HG02852 (cell line): ENCODE data around the gene PML.
A peak's percentile ranks its signal among the peaks of the same experiment; 100 is the strongest.

ENCODE experiments used
- ATAC-seq: cut with Tn5 transposase; IDR thresholded peaks from one replicate; pipeline ENCODE4 v1.9.1; 2021; ENCODE audit warnings: mild to moderate bottlenecking, moderate library complexity; ENCODE audit not compliant: unreplicated experiment

Gene PML

DNA sequence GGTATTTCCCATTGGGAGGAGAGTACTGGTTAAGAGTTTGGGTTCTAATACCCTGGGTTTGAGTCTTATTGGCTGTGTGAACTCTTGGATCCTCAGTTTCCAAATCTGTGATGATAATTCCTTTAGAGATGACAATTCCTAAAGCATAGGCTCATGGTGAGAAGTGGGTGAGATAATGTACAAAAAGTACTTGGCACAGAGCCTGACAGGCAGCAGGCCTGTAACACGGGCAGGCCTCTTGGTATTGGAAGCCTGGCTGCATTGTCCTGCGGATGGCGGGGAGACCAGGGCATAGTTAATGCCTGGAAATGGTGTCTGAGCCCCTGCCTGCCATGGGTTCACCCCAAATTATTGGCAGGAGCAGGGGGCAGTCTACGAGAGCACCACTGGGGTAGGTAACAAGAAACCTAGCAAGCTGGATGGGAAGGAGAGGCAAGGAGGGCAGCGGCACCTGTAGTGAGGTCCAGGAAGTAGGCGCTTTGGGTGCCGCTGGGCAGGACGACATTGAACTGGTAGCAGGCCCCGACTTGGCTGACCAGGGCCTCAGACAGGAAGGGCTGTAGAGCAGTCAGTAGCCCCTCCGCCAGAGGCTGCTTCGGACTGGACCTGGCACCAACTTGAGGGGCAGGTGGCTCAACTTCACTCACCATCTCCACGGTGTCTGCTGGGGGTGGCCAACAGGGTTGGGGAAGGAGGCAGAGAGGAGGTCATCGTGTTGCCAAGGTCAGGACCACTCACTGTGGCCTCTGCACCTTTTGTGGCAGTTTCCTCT lies 10.1 kb upstream of the PML start:
- ATAC-seq, result no peak

DNA sequence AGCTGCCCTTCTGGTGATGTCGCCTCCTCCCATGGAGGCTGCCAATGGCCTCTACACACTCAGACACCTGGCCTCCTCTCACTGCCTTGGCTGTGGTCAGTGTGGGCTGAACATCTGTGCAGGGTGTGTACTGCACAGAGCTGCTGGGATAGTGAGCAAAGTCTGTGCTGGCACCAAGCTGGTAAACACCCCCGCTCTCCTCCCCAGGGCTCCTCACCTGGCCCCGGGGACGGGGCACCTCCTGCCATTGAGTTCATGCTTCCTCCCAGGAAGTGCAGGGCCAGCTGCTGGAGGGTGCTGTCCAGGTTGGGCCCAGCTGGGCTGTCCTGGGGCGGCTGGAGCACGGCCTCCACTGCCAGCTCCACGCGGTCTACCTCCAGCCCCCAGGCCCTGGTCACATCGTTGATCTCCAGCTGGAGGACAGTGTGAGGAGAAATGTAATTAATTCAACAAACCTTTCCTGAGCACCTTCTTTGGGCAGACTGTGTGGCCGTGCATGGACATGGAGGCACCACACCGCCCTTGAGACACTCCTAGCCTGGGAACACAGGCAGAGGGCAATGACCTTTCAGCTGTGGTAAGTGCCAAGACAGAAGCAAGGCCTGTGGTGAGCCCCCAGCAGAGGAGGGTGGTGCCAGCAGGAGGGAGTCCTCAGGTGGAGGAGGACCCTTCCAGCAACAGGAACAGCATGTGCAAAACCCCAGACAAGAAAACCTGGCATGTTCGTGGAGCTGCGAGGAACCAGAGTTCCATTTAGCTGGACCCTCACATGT lies 9.2 kb upstream of the PML start:
- ATAC-seq, result no peak

DNA sequence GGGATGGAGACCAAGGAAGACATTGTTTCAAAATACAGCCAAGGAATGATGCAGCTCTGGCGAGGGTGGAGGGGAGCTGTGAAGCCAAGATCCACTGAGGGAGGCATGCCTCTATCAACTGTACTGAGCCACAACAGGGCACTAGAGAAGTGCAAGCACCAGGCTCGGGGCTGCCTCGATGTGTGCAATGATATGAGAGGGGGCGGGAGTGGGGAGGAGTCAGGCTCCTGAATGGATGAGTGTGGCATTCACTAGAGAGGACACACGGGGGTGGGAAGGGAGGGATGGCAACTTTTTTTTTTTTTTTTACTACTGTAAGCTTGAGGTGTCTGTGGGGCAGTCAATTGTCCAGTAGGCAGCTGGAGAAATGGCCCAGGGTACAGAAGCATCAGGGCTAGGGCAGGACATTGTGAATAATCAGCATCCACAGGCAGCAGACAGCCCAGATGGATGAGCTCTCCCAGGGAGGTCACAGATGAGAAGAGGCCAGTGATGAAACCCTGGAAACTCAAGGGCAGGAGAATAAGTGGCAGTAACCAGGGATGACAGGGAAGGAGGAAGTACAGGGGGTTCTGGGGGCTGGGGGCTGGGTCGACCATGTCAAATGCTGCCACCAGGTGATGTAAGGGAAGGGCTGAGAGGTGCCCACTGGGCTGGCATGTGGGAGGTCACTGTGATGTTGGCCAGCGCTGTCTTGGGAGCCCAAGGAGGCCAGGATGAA lies 8.3 kb upstream of the PML start:
- no peak for ATAC-seq

DNA sequence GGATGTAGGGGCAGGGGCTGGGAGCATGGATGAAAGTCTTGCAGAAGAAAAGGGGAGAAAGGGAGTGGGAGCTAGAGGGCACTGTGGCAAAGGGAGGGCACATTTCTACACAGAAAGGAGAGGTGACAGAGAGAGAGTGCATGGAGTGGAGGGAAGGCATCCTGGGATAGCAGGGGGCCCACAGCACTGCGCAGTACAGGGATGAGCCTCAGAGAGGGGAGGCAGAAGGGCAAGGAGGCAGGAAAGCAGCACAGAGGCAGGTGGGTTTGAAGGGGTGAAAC lies 7.8 kb upstream of the PML start:
- no peak for ATAC-seq

DNA sequence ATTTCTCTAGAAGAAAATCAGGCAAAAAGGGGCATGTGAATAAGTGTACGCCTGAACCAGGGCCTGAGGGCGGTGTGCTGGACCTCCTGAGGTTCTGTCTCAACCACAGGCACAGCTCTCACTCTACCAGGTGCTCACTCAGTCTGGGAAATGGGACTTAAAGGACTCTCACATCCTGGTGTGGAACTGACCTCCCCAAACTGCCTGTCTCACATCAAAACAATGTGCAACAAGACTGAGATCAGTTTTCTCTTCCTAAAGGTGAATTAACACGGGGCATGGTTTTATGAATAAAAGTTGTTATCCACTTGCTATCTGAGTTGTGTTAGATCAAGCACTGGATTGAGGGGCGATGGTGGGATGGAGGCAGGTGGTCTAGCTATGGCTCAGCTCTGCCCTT lies 7.3 kb upstream of the PML start:
- ATAC-seq, result no peak

DNA sequence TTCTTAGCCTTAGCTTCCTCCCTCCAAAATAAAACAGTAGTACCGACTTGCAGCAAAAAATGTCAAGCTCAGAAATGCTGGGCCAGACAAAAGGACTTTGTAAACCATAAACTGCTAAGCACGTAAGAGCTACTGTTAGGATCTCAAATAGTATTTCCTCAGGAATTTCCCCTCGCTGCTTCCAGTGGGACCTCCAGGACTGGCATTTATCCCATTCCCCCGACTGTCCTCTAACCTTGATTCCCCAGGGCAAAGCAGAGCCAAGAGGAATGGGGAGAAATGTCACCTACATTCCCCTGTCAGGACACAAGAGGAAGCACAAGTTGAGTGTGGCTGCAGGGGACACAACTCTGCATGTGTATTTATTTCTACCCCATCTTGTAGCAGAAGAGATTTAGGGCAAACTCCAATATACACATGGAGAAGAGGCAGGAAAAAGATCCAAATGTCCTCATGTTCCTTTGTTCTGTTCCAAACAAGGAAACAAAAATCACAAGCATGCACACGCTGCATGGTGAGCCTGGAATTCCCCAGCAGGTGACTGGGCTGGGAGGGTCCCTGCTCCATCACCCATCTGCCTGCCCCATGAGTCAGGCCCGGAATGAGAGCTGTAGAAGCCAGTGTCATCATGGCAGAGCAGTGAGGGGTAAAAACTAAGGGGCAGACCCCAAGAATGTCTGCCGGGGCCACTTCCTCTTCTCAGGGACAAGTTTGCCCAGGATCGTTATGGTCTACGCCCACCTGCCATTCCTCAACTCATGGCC lies 6.7 kb upstream of the PML start:
- no peak for ATAC-seq

DNA sequence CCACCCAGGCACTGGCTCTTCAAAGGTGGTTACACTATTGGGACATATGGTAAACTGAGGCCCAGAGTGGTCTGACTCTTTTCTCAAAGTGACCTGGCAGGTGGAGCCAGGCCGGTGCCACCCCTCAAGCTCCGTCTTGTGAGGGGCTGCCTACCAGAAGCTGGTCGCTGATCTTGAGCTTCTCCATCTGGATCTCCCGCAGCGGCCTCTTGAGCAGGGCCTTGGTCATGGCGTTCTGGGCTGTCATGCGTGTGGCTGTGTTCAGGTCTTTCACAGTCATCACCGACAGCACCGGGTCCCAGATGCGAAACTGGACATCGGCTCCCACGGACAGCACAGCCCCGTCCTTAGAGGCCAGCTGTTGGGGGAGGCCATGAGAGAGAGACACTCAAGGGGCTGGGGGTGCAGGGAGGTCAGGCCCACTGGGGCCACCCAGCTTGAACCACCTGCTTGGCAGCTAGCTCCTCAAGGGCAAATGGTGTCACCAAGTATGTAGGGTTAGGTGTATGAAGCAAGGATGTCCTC lies 6.0 kb upstream of the PML start:
- no peak for ATAC-seq

DNA sequence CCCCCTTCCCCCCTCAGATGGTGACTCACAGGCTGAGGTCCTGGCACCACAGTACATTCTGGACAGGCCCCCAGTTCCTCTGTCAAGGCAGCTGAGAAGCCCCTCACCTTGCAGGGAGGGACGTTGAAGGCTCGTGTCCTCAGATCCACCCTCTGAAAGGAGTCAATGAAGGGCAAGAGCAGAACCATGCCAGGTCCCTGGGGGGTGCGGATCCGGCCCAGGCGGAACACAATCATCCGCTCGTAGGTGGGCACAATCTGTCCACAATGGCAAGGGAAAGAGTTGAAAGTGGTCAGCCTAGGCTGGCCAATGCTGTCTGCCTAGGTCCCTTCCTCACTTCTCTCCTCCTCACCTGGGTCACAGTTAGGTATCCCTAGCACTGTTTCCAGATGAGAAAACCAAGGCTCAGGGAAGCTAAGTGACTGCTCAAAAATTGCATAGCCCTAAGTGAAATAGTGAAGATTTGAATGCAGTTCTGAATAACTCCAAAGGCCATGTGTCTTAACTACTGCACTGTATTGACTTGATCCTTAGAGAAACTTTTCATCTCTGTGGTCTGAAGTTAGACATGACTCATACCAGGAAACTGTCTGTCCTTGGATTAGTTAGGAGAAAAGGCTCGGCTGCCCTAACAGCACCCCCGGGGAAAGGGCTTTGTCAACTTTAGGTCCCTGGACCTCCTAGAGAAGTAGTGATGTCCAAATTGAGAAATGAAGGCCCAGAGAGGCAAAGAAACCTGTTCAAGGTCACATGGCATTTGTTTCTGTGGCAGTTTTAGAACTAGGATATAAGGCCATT lies 5.3 kb upstream of the PML start:
- ATAC-seq, result no peak

DNA sequence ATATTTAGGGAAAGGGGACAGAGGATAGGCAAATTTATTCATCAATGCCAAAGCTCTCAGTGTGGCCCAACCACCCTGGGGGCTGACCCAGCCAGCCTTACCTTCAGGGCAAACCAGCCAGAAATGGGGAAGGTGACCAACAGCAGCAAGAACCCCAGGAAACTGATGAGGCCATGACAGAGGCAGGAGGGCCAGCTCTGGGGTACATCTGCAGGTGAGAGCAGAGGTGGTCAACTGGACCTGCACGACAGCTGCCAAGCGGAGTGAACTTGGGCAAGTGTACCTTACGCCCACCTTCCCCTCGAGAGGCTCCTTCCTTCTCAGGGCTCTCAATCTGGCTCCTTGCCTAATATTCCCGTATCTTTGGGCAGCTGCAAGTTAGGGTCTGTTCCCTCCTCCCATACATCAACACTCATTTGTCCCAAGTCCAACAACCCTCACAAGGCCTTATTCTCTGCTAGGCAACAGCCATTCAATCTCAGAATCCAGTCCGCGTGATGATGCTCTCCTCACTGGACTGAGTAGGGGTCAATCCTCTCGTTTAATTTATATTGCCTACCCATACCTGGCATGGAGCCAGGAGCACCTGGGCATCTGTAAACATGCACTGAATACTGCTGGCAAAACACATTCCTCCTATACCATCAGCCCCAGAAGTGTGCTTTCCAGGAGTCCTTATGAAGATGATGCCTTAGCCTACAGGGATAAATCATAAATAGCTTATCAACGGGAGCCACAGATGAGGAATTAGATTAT lies 4.1 kb upstream of the PML start:
- no peak for ATAC-seq

DNA sequence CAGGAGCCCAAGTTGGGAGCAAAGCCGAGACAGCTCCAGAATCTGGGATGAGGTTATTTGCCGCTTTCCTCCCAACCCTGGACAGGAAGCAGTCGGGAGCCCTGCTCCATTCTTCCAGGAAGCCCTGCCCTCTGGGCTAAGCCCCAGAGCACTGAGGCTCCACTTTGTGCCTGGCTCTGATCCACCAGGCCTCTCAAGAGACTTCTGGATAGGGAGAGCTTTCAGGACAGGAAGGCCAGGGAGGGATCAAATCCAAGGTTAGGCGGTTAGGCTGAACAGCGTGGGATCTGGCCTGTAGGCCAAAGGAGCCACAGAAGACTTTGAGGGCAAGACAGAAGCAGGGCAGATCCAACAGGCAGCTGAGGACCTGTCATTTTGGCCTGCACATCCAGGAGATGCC lies 3.3 kb upstream of the PML start:
- no peak for ATAC-seq

DNA sequence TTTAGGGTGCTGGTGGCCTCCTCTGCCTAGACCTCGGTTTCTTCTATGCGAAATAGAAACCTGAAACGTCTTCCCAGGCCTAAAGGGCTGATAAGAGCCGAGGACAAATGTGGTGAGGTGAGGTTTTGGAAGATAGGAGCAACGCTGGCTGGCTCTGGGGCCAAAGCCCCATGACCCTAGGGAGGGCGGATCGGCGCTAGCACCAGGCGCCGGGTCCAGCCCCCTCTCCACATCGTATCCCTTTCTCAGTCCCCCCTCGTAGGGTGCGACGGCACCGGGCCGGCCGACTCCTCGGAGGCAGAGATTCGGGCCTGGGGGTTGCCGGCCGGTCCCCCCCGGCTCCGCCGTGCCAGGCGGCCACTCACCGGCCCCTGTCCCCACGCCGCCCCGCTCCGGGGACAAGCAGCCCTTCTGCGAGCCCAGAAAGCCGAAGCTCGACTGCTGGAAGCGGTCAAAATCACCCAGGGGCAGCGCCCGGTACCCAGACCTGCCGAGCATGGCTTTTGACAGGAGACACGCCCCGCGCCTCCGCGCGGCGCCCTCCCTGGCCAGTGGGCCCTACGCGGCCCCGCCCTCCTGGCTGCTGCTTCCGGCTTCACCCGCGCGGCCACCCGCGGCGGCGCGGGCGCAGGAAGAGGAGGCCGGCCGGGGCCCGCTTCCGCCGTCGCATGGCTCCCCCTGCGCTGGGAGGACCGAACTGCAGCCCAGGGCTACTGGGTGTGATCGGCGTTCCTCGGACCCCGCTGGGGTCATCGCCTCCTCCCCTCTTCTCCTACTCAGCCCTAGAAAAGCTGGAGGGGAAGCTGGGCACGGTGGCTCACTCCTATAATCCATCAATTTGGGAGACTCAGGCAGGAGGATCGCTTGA lies 2.6 kb upstream of the PML start, which contains the start of gene STOML1:
Gene STOML1 (minus strand): TSS at position 570 of the 868 bp plus-strand sequence. CDS start 72 bp downstream, at position 498.
- ATAC-seq, result peak; percentile 67

DNA sequence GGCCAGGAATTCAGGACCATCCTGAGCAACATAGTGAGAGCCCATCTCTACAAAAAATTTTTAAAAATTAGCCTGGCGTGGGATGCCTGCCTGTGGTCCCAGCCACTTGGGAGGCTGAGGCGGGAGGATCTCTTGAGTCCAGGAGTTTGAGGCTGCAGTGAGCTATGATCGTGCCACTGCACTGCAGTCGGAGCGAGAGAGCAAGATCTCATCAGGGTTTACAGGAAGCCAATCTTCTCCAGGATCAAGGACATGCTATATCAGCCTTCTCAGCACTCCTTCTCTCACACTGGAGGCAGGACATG lies 2.0 kb upstream of the PML start:
- no peak for ATAC-seq

DNA sequence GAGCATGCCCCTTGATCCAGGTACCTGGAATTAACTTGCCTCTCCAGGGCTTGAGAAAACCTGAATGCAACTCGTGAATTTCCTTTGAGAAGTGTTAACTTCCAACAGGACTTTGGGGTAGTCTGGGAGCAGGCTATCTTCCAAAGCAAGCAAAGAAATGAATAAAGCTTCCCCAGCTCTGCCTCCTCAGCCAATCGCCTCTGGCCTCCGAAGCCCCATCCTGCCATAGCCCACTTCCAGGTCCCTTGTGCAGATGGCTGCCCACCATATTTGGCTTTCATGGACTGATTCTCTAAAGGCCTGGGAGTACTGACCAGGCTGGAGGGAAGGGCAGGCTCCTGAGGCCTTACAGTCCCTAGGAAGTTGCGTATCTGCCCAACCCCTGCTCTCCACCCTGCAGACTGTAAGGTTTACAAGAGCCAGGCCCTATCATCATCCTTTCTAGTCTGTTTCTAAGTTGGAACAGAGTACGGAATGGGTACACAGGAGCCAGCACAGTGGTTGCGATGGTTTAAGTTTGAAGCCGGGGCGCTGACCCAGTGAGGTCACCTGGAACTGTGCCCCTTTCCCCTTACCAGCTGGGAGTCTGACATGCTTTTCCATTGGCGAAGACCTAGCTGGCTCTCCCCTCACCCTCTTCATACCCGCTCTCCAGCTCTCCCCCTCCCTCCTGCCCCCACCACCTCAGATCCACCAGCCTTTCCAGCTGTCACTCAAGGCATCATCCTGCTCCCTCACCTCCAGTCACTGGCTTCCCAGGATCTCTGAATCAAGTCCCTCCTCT lies 1.1 kb upstream of the PML start:
- no peak for ATAC-seq

DNA sequence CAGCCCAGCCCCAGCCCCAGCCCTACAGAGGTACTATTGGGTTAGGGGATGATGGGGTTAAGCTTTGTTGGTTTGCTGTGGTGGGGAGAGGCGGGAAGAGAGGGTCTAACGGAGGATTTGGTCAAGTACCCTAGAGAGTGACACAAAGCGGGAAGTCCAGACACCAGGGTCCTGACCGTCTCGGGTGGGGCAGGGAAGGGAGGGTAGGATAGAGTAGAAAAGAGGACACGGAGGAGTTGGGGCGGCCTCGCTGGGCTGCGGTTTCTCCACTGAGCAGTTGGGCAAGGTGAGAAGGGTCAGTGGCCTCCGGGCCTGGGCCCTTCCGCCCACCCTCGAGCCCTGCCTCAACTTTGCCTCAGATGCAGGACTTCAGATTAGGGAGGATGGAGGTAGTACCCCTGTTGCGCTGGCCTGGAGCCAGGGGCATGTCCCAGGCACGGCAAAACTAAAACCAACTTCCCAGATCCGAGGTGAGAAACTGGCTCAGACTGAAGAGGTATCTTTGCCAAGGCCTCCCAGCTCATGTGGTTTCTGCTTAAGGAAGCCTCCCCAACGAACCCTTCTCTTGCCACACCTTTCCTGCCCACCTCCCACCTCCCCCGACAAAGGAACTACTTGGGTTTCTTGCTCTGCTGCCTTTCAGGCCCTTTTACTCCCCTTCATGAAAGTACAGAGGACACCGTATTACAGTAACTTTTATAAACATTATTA lies 551 bp downstream of the PML start:
- no peak for ATAC-seq

DNA sequence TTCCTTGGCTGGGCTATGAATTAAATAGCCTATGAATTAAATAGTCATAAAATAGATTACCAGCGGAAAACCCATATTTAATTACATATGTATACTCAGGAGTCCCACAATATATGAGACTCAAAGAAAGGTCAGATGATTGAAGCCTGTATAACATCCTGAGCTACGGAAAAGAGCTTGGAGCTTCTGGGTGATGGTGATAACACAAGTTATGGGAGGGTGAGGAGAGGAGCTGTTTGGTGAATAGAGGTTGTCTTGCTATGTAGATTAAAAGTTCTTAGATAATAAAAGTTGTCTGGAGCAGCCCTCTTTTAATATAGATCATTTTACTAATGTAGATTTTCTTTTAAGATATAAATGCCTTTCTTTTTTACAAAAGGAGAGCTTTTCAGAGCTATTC lies 1.8 kb downstream of the PML start:
- ATAC-seq, result no peak

DNA sequence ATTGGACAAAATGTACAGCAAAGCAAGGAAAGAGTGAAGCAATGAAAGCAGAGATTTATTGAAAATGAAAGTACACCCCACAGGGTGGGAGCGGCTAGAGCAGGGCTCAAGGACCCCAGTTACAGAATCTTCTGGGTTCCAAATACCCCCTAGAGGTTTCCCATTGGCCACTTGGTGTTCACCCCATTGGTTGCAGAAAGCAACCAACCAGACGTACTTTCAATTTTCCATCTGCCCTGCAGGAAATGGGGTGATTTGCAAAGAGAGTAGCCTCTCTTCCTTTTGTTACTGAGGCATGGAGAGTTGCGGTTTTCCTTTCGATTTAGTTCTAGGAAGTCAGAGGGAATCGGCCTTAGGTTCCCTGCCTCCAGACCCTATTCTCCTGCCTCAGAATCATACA lies 2.4 kb downstream of the PML start:
- no peak for ATAC-seq

DNA sequence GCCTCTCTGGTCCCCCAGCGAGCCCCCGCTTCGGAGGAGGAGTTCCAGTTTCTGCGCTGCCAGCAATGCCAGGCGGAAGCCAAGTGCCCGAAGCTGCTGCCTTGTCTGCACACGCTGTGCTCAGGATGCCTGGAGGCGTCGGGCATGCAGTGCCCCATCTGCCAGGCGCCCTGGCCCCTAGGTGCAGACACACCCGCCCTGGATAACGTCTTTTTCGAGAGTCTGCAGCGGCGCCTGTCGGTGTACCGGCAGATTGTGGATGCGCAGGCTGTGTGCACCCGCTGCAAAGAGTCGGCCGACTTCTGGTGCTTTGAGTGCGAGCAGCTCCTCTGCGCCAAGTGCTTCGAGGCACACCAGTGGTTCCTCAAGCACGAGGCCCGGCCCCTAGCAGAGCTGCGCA lies 3.5 kb downstream of the PML start:
- no peak for ATAC-seq
